Chondrocyte (in vitro differentiated cells): ENCODE data around the gene UBR4. TPM values are rescaled to one million over a fixed set of nuclear protein-coding genes. Genes with fewer than 3 reads are reported as not detected.

ENCODE experiments used
- DNase-seq: peaks from one replicate; pipeline ENCODE4 v3.0.0; 2021; ENCODE audit warnings: mixed read lengths, low spot score
- H3K27ac Mint-ChIP-seq: one replicate; pipeline ENCODE4 v1.8.0; 2021; ENCODE audit warnings: mild to moderate bottlenecking, moderate library complexity, mixed read lengths; ENCODE audit not compliant: unreplicated experiment
- H3K27me3 Mint-ChIP-seq: 2 replicates; pipeline ENCODE4 v1.8.0; 2021; ENCODE audit warnings: low read depth, mixed read lengths
- H3K36me3 Mint-ChIP-seq: 2 replicates; pipeline ENCODE4 v1.8.0; 2021; ENCODE audit warnings: low read depth, mixed read lengths
- H3K4me1 Mint-ChIP-seq: 2 replicates; pipeline ENCODE4 v1.8.0; 2021; ENCODE audit warnings: low read depth, mild to moderate bottlenecking, mixed read lengths
- H3K4me3 Mint-ChIP-seq: one replicate; pipeline ENCODE4 v1.8.0; 2021; ENCODE audit warnings: mild to moderate bottlenecking, moderate library complexity, mixed read lengths; ENCODE audit not compliant: unreplicated experiment
- H3K9me3 Mint-ChIP-seq: 2 replicates; pipeline ENCODE4 v1.8.0; 2021; ENCODE audit warnings: low read depth, mixed read lengths
- total RNA-seq: library from RNA; stranded (reverse); gene quantifications from 3 replicates; pipeline ENCODE4 v1.2.1, GENCODE V29; 2021
- TF ChIP-seq, protein P1 (sequence below): fragments of 200-600 bp; sonication (generic); IDR thresholded peaks from 2 replicates; pipeline ENCODE4 v1.5.0; 2021; ENCODE audit warnings: antibody characterized with exemption, mild to moderate bottlenecking, moderate library complexity

The UBR4 gene
- total RNA-seq, 1 donor from 2014 or later: 144 TPM

DNA sequence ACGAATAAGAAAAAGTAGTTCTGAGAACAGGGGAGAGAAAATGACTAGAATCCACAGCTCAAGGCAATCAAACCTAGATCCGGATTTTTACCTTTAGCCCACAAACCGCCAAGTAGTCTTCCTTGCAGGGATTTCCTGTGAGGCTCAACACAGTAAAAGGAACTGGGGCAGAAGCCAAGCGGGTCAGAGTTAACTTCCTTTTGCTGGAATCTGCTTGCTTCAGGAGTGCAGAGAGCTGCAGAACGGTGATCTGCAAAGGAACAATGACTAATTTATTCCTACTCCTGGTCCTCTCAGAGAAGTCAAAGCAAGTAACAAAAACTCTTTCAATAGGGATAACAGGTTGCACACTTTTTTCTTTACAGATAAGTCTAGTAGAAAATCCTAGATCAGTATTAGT is 53.4 kb downstream of the UBR4 start:
- H3K27me3 Mint-ChIP-seq: no peaks in the 10 kb centered on the region
- H3K4me3 Mint-ChIP-seq: no peak overlapping the region
- no peak overlapping the region for H3K27ac Mint-ChIP-seq
- no peak for DNase-seq
- peaks cover 78% of the 10 kb centered on the region for H3K36me3 Mint-ChIP-seq
- TF ChIP-seq, protein P1, sequence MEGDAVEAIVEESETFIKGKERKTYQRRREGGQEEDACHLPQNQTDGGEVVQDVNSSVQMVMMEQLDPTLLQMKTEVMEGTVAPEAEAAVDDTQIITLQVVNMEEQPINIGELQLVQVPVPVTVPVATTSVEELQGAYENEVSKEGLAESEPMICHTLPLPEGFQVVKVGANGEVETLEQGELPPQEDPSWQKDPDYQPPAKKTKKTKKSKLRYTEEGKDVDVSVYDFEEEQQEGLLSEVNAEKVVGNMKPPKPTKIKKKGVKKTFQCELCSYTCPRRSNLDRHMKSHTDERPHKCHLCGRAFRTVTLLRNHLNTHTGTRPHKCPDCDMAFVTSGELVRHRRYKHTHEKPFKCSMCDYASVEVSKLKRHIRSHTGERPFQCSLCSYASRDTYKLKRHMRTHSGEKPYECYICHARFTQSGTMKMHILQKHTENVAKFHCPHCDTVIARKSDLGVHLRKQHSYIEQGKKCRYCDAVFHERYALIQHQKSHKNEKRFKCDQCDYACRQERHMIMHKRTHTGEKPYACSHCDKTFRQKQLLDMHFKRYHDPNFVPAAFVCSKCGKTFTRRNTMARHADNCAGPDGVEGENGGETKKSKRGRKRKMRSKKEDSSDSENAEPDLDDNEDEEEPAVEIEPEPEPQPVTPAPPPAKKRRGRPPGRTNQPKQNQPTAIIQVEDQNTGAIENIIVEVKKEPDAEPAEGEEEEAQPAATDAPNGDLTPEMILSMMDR: no peak
- peaks cover 4% of the 10 kb centered on the region for H3K4me1 Mint-ChIP-seq
- H3K9me3 Mint-ChIP-seq: no peaks in the 10 kb centered on the region

DNA sequence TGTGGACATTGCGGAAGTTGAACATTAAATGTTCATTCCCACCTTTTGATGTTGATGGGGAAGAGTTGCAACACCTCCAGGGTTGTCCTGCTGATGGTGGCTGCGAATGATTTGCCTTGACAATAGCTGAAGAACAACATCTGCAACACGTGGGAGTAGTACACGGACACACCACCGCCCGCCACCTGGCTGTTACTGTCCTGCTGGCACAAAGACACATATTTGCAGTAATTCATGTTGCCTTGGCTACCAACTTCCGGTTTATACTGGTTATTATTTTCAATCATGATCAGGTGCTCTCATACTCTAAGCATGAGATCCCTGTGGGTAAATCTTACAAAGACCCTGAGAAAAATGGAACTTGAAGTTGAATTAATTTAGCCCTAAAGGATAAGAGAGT is 55.2 kb downstream of the UBR4 start:
- peak overlapping the region; percentile 73 for H3K27ac Mint-ChIP-seq
- TF ChIP-seq, protein P1: no peak
- H3K4me1 Mint-ChIP-seq: peaks cover 4% of the 10 kb centered on the region
- DNase-seq: no peak
- H3K36me3 Mint-ChIP-seq: peaks cover 78% of the 10 kb centered on the region
- no peaks in the 10 kb centered on the region for H3K27me3 Mint-ChIP-seq
- H3K9me3 Mint-ChIP-seq: no peaks in the 10 kb centered on the region
- H3K4me3 Mint-ChIP-seq: no peak overlapping the region

DNA sequence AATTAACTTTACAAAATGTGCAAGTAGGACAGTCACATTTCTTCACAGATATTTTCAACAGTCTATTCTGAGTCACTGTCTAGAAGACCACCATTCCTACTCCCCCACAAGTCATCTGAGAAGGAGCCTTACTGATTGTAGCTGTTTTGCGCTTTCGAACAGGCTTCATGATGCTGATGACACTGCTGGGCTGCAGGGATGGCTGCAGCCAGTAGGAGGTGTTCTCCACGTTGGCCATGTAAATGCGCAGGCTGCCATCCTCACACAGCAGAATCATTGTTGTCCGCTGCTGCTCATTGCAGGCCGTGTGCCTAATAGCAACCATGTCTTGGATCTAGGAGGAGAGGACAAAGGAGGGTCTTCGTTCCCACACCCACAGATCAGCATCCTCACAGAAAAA is 56.9 kb downstream of the UBR4 start:
- Mint-ChIP-seq H3K9me3 (no peaks in the 10 kb centered on the region), H3K27ac (no peak overlapping the region), H3K4me3 (no peak overlapping the region), H3K36me3 (peaks cover 83% of the 10 kb centered on the region), H3K27me3 (no peaks in the 10 kb centered on the region), H3K4me1 (peaks cover 4% of the 10 kb centered on the region)
- TF ChIP-seq, protein P1: peak; percentile 11
- no peak for DNase-seq

DNA sequence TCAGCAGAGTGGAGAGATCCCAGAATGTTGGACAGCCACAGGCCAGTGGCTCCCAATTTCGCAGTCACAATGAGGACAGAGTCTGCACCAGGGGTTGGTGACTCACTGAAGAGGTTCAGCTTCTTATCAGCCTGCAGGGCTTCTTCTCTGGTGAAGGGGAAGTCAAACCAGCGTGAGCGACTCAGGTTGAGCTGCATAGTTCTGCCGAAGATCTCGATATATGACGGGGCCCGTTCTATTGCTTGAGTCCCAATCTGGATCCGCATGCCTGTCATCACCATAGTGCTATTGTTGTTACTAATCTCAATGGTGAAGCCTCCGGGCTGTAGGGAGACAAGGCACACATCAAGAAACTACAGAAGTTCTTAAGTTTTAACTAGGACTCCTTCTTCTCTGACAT is 58.5 kb downstream of the UBR4 start:
- H3K4me3 Mint-ChIP-seq: no peak overlapping the region

DNA sequence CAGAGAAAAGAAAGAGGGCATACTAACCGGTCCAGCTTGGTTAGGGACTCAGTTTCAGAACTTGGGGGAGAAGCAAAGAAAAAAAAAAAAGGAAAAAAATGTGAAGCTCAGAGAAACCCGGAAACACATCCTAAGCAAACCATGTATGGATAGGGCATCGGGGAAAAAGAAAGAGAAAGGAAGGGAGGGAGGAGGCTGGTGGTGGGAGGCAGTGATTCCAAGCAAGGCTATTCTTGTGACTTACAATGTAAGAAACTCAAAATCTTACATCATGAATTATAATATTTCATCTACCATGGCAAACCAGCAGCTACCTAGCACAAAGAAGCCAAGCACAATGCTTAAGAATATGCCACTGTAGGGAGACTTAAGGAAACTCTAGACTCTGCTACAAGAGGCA is 60.3 kb downstream of the UBR4 start:
- peak overlapping the region; percentile 14 for H3K27ac Mint-ChIP-seq
- no peaks in the 10 kb centered on the region for H3K9me3 Mint-ChIP-seq
- H3K36me3 Mint-ChIP-seq: peaks cover 90% of the 10 kb centered on the region

More for the DNA sequence above, 58.5 kb downstream of the UBR4 start:
- TF ChIP-seq, protein P1: no peak
- Mint-ChIP-seq H3K36me3 (peaks cover 91% of the 10 kb centered on the region), H3K4me1 (peaks cover 3% of the 10 kb centered on the region), H3K27ac (no peak overlapping the region), H3K27me3 (no peaks in the 10 kb centered on the region), H3K9me3 (no peaks in the 10 kb centered on the region)
- no peak for DNase-seq

More for the DNA sequence above, 60.3 kb downstream of the UBR4 start:
- DNase-seq: no peak
- TF ChIP-seq, protein P1: no peak
- Mint-ChIP-seq H3K4me3 (no peak overlapping the region), H3K27me3 (no peaks in the 10 kb centered on the region), H3K4me1 (no peaks in the 10 kb centered on the region)
